Smooth muscle cell (in vitro differentiated cells): ENCODE data around the gene ITK. TPM values are rescaled to one million over a fixed set of nuclear protein-coding genes. Genes with fewer than 3 reads are reported as not detected.
A peak's percentile ranks its signal among the peaks of the same experiment; 100 is the strongest.

Experiments
- DNase-seq: peaks from one replicate; lab custom pipeline; 2025; ENCODE audit not compliant: unreplicated experiment; lab: John Stamatoyannopoulos, UW
- H2AFZ ChIP-seq: fragments of 200-600 bp; sonication (generic); 2 replicates; pipeline ENCODE4 v1.6.0; 2016; ENCODE audit warnings: antibody characterized with exemption, low read depth, mild to moderate bottlenecking
- H3F3A ChIP-seq: fragments of 200-600 bp; sonication (generic); 2 replicates; pipeline ENCODE4 v1.6.0; 2017; ENCODE audit warnings: antibody characterized with exemption, low read depth
- H3K27ac ChIP-seq: fragments of 200-600 bp; sonication (generic); 2 replicates; pipeline ENCODE4 v1.5.1; 2016; ENCODE audit warnings: low read depth, mild to moderate bottlenecking
- H3K27me3 ChIP-seq: fragments of 200-600 bp; sonication (generic); 2 replicates; pipeline ENCODE4 v1.6.1; 2016; ENCODE audit warnings: low read depth, mild to moderate bottlenecking
- H3K36me3 ChIP-seq: fragments of 200-600 bp; sonication (generic); 2 replicates; pipeline ENCODE4 v1.5.1; 2016; ENCODE audit warnings: low read depth
- H3K4me1 ChIP-seq: fragments of 200-600 bp; sonication (generic); 2 replicates; pipeline ENCODE4 v1.5.1; 2016; ENCODE audit warnings: low read depth
- H3K4me2 ChIP-seq: fragments of 200-600 bp; sonication (generic); 2 replicates; pipeline ENCODE4 v1.6.0; 2016; ENCODE audit warnings: mild to moderate bottlenecking
- H3K4me3 ChIP-seq: fragments of 200-600 bp; sonication (generic); 2 replicates; pipeline ENCODE4 v1.5.1; 2016; ENCODE audit warnings: mild to moderate bottlenecking
- H3K79me2 ChIP-seq: fragments of 200-600 bp; sonication (generic); 2 replicates; pipeline ENCODE4 v1.6.0; 2016; ENCODE audit warnings: low read depth, mild to moderate bottlenecking
- H3K9ac ChIP-seq: fragments of 200-600 bp; sonication (generic); 2 replicates; pipeline ENCODE4 v1.6.0; 2016; ENCODE audit warnings: low read depth
- H3K9me3 ChIP-seq: fragments of 200-600 bp; sonication (generic); replicated peaks from 2 replicates; pipeline ENCODE4 v1.5.1; 2016; ENCODE audit warnings: low read depth
- H4K20me1 ChIP-seq: fragments of 200-600 bp; sonication (generic); 2 replicates; pipeline ENCODE4 v1.6.0; 2016; ENCODE audit warnings: low read depth
- WGBS: methylation state at CpG from one replicate; pipeline ENCODE4 v1.1.7; 2016; ENCODE audit warnings: low lambda C conversion rate; 5-methylcytosine and 5-hydroxymethylcytosine counted together
- polyA plus RNA-seq: library from polyadenylated mRNA; unstranded; fragments of >200 nt; fragmentation: Nextera tagmentation; extraction: Ambion mirVana; gene quantifications from 2 replicates; pipeline ENCODE4 v1.2.1, GENCODE V29; 2016
- total RNA-seq: library from RNA; depleted of rRNA; stranded (reverse); fragments of >200 nt; gene quantifications from 2 replicates; pipeline ENCODE4 v1.2.3, GENCODE V29; 2014
- TF ChIP-seq, protein P1 (sequence below): fragments of 200-600 bp; sonication (generic); IDR thresholded peaks from 2 replicates; pipeline ENCODE4 v1.5.1; 2017; ENCODE audit warnings: borderline replicate concordance, mild to moderate bottlenecking, antibody characterized with exemption; ENCODE audit not compliant: insufficient read depth, poor library complexity, severe bottlenecking

The ITK gene
- total and polyA plus RNA-seq, 2 experiments from 2014 or later, result 0.97 to 1.8 TPM

DNA sequence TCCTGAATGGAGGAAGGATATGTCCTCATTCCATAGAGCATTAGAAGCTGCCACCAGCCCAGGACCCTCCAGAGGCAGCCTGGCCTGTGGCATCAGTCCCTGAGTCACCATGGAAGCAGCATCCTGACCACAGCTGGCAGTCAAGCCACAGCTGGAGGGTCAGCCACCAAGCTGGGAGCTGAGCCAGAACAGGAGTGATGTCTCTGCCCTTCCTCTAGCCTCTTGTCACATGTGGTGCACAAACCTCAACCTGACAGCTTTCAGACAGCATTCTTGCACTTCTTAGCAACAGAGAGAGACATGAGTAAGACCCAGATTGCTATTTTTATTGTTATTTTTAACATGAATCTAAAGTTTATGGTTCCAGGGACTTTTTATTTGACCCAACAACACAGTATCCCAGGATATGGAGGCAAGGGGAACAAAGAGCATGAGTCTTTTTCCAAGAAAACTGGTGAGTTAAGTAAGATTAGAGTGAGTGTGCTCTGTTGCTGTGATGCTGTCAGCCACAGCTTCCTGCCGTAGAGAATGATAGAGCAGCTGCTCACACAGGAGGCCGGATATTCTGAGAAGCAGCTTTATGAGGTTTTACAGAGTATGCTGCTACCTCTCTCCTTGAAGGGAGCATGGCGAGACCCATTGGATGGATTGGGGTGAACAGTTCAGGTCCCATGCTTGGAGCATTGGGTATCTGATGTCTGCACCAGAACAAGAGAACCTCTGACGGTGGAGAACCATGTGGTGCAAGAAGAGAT lies 72.2 kb downstream of the ITK start:
- no peak overlapping the region for H2AFZ ChIP-seq
- H3K9me3 ChIP-seq, result no peaks in the 10 kb centered on the region
- H3K27ac ChIP-seq, result peak overlapping the region; percentile 76
- TF ChIP-seq, protein P1, sequence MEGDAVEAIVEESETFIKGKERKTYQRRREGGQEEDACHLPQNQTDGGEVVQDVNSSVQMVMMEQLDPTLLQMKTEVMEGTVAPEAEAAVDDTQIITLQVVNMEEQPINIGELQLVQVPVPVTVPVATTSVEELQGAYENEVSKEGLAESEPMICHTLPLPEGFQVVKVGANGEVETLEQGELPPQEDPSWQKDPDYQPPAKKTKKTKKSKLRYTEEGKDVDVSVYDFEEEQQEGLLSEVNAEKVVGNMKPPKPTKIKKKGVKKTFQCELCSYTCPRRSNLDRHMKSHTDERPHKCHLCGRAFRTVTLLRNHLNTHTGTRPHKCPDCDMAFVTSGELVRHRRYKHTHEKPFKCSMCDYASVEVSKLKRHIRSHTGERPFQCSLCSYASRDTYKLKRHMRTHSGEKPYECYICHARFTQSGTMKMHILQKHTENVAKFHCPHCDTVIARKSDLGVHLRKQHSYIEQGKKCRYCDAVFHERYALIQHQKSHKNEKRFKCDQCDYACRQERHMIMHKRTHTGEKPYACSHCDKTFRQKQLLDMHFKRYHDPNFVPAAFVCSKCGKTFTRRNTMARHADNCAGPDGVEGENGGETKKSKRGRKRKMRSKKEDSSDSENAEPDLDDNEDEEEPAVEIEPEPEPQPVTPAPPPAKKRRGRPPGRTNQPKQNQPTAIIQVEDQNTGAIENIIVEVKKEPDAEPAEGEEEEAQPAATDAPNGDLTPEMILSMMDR, result no peak
- no peaks in the 10 kb centered on the region for H3K79me2 ChIP-seq
- H3K27me3 ChIP-seq, result no peaks in the 10 kb centered on the region
- no peaks in the 10 kb centered on the region for H3K4me1 ChIP-seq
- H3K9ac ChIP-seq, result no peak overlapping the region
- WGBS, result 44% methylated on average over 4 of the region's 4 CpGs
- no peak overlapping the region for H3K4me3 ChIP-seq
- no peak for DNase-seq
- no peaks in the 10 kb centered on the region for H3K36me3 ChIP-seq
- H3F3A ChIP-seq, result no peaks in the 10 kb centered on the region
- peak overlapping the region; percentile 34 for H3K4me2 ChIP-seq
- no peaks in the 10 kb centered on the region for H4K20me1 ChIP-seq

DNA sequence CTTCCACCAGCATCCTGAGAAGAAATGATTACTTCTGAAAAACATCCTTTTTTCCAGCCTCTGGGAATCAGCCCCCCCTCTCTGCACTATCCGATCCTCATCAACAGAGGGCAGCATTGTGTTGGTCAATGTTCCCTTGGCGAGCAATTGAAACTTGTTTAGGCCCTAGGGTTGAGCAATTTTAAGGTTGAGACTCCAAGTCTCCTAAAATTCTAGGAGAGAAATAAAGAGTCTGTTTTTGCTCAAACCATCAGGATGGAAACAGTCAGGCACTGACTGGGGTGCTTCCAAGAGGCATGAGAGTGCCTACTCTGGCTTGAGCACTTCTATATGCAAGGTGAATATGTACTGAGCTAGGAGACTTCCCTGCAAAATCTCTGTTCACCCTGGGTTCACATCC lies 72.9 kb downstream of the ITK start:
- Histone ChIP-seq H3K9ac (no peak overlapping the region), H3F3A (no peaks in the 10 kb centered on the region), H4K20me1 (no peaks in the 10 kb centered on the region), H3K4me2 (peak overlapping the region; percentile 30), H3K27me3 (no peaks in the 10 kb centered on the region), H3K36me3 (no peaks in the 10 kb centered on the region), H3K4me3 (no peak overlapping the region), H2AFZ (no peak overlapping the region), H3K9me3 (no peaks in the 10 kb centered on the region), H3K4me1 (no peaks in the 10 kb centered on the region), H3K27ac (peak overlapping the region; percentile 76), H3K79me2 (no peaks in the 10 kb centered on the region)
- WGBS, result 7% methylated on average over 2 of the region's 2 CpGs
- TF ChIP-seq, protein P1, result peak; percentile 82
- peak; percentile 7 for DNase-seq

DNA sequence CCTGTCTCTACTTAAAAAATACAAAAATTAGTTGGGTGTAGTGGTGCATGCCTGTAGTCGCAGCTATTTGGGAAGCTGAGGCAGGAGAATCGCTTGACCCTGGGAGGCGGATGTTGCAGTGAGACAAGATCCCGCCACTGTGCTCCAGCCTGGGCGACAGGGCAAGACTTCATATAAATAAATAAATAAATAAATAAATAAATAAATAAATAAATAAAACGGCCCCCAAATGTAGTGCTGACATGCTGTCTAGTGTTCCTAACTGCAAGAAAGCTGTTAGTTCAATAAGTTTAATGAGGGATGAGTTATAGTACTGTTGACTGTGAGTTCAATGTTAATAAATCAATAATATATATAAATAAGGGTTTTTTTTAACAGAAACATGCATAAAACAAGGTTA lies 77.8 kb downstream of the ITK start:
- Histone ChIP-seq H3F3A (no peaks in the 10 kb centered on the region), H2AFZ (no peak overlapping the region), H3K79me2 (no peaks in the 10 kb centered on the region), H3K9me3 (no peaks in the 10 kb centered on the region), H3K4me1 (no peaks in the 10 kb centered on the region), H3K36me3 (no peaks in the 10 kb centered on the region), H3K4me3 (no peak overlapping the region), H3K9ac (no peak overlapping the region), H3K4me2 (no peak overlapping the region), H3K27me3 (peaks cover 14% of the 10 kb centered on the region), H4K20me1 (no peaks in the 10 kb centered on the region), H3K27ac (no peak overlapping the region)
- 94% methylated on average over 6 of the region's 6 CpGs for WGBS
- DNase-seq, result no peak
- TF ChIP-seq, protein P1, result no peak

DNA sequence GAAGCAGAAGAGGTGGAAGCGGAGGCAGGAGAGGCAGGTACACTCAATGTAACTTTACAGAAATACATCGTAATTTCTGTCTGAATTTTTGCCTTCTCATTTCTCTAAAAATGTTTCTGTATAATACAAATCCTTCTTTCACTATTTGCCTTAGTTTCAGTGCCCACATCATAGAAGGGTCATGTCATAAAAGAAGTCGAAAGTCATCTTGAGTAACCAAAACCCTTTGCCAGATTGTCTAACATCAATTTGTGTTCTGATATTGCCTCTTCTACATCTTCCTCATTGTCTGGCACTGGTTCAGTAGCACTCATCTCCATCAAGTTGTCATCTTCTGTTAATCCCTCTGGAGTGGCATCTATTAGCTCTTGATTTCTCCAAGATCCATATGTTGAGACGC lies 79.1 kb downstream of the ITK start:
- TF ChIP-seq, protein P1, result no peak
- no peak overlapping the region for H3K27ac ChIP-seq
- WGBS, result 94% methylated on average over 4 of the region's 4 CpGs

More for the DNA sequence above, 79.1 kb downstream of the ITK start:
- no peak overlapping the region for H3K4me2 ChIP-seq
- H3K79me2 ChIP-seq, result no peaks in the 10 kb centered on the region
- no peak overlapping the region for H3K9ac ChIP-seq
- H3F3A ChIP-seq, result no peaks in the 10 kb centered on the region
- no peaks in the 10 kb centered on the region for H3K9me3 ChIP-seq
- no peaks in the 10 kb centered on the region for H4K20me1 ChIP-seq
- no peak overlapping the region for H3K4me3 ChIP-seq
- H3K36me3 ChIP-seq, result no peaks in the 10 kb centered on the region
- DNase-seq, result no peak
- H3K4me1 ChIP-seq, result no peaks in the 10 kb centered on the region
- H2AFZ ChIP-seq, result no peak overlapping the region
- H3K27me3 ChIP-seq, result peaks cover 27% of the 10 kb centered on the region
